Stomach (tissue), 4 donors: Measurements from ENCODE around the gene TSPAN11.

Source experiments
- CTCF ChIP-seq, 7 experiments: fragments of 450-650 bp in 4 of 7; fragments of 200-600 bp in 3 of 7; sonication (generic) in 3 of 7; IDR thresholded peaks; one replicate each; pipeline ENCODE4 v1.5.1; 2016 to 2019; ENCODE audit warnings: antibody characterized with exemption in 7 of 7, control low read depth in 2 of 7, mild to moderate bottlenecking in 1 of 7
- EP300 ChIP-seq: sonication (generic); formaldehyde crosslinking; IDR thresholded peaks from one replicate; pipeline ENCODE4 v1.6.1; 2017; ENCODE audit warnings: antibody characterized with exemption
- POLR2A ChIP-seq, 4 donors: fragments of 450-650 bp; IDR thresholded peaks; one replicate each; pipeline ENCODE4 v1.6.1; 2016; ENCODE audit warnings: antibody characterized with exemption in 4 of 4, control low read depth in 2 of 4, mild to moderate bottlenecking in 1 of 4, moderate library complexity in 1 of 4

- TF ChIP-seq CTCF (IDR thresholded peaks at IDR 0.05) (no peak), POLR2A (IDR thresholded peaks at IDR 0.05) (no peak), EP300 (no peak)
Measured at GRCh38 chr12:30961030-30961429, 34.5 kb downstream of the TSPAN11 start.
